Measurements from ENCODE around the gene LPCAT1.

DNA sequence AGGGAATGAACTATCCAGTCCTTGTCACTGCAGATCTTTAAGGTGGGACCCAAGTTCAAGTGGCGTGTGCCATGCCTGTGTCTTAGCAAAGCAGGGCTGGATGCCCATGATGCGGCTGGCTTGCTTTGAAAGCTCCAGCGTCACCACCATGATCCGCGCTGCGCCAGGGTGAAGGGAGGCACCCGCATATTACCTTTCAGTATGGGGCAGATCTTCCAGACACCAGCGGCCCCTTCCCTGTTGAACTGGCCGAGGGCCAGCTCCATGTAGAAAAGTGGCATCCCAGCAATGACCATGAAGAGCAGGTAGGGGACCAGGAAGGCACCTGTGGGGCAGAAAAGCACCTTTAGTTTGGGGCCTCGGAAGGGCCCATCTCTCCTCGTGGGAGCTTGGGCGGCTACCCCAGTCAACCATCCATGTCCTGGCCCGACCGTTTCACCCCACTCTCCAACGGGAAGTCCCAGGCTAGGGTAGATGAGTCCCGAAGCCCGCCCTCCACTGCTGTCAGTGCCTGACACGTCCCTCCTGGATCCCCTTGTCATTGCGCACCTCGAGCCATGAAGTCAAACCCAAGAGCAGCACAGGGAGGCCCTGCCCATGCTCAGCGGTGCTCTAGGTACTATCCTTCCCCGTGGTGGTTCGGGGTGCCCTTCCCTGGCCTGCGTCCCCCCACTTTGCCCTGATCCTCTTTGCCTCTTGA is 82.4 kb downstream of the LPCAT1 start:
- no peak for TF ChIP-seq SNAI2 (CRISPR knock-in tag; IDR thresholded peaks at IDR 0.05)
- no peak for TF ChIP-seq ISL1 (CRISPR knock-in tag; IDR thresholded peaks at IDR 0.05)
- no peak for TF ChIP-seq PPARA (CRISPR knock-in tag; IDR thresholded peaks at IDR 0.05; ENCODE audit: borderline replicate concordance)
- no peak for TF ChIP-seq TCF4 (CRISPR knock-in tag; IDR thresholded peaks at IDR 0.05; ENCODE audit: borderline replicate concordance)
- TF ChIP-seq, protein P1, sequence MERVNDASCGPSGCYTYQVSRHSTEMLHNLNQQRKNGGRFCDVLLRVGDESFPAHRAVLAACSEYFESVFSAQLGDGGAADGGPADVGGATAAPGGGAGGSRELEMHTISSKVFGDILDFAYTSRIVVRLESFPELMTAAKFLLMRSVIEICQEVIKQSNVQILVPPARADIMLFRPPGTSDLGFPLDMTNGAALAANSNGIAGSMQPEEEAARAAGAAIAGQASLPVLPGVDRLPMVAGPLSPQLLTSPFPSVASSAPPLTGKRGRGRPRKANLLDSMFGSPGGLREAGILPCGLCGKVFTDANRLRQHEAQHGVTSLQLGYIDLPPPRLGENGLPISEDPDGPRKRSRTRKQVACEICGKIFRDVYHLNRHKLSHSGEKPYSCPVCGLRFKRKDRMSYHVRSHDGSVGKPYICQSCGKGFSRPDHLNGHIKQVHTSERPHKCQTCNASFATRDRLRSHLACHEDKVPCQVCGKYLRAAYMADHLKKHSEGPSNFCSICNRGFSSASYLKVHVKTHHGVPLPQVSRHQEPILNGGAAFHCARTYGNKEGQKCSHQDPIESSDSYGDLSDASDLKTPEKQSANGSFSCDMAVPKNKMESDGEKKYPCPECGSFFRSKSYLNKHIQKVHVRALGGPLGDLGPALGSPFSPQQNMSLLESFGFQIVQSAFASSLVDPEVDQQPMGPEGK (CRISPR knock-in tag; IDR thresholded peaks at IDR 0.05; ENCODE audit: borderline replicate concordance), result no peak
- TF ChIP-seq, protein P2, sequence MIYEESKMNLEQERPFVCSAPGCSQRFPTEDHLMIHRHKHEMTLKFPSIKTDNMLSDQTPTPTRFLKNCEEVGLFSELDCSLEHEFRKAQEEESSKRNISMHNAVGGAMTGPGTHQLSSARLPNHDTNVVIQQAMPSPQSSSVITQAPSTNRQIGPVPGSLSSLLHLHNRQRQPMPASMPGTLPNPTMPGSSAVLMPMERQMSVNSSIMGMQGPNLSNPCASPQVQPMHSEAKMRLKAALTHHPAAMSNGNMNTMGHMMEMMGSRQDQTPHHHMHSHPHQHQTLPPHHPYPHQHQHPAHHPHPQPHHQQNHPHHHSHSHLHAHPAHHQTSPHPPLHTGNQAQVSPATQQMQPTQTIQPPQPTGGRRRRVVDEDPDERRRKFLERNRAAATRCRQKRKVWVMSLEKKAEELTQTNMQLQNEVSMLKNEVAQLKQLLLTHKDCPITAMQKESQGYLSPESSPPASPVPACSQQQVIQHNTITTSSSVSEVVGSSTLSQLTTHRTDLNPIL (CRISPR knock-in tag; IDR thresholded peaks at IDR 0.05; ENCODE audit: low read depth), result no peak
- no peak for TF ChIP-seq ZC3H10 (CRISPR knock-in tag; IDR thresholded peaks at IDR 0.05)
